ENCODE data around the gene ARHGAP15. TPM values are rescaled to one million over a fixed set of nuclear protein-coding genes. Genes with fewer than 3 reads are reported as not detected.

ARHGAP15 gene
- total RNA-seq, 1 donor from 2014 or later, result not detected

DNA sequence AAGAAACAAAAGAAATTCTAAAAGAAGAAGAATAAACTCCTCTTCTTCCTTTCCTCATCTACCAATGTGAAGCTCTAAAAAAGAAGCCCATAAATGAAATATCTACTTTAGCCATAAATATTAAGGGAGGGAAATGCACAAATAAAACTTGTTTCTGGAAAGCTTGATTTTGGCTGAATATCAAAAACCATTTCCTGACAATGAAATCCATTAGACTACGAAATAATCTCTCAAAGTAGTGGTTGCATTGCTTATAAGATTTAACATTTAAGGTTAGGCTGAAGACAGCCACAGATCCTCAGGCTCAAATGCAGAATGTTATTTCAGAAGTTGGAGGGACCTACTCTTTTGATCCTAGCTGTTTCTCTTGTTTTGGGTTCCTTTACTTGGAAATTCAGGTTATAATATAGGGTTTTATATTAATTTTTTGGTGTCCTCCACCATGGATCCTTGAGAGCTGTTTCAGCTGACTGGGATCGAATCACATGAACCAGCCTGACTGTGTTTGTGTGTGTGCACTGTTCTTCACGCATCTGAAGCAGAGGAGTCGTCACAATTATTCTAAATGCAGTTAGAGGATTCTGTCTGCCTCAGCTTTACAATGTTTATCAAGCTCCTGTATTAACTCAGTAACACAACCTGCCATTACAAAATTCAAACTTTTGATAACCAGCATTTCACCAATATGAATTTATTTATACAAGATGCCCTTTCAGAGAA lies 474.8 kb downstream of the ARHGAP15 start:
- no peak overlapping the region for H3K4me3 ChIP-seq (ENCODE audit: low read depth, low read length)
- DNase-seq (ENCODE audit: low read depth), result no peak
- TF ChIP-seq, protein P1, sequence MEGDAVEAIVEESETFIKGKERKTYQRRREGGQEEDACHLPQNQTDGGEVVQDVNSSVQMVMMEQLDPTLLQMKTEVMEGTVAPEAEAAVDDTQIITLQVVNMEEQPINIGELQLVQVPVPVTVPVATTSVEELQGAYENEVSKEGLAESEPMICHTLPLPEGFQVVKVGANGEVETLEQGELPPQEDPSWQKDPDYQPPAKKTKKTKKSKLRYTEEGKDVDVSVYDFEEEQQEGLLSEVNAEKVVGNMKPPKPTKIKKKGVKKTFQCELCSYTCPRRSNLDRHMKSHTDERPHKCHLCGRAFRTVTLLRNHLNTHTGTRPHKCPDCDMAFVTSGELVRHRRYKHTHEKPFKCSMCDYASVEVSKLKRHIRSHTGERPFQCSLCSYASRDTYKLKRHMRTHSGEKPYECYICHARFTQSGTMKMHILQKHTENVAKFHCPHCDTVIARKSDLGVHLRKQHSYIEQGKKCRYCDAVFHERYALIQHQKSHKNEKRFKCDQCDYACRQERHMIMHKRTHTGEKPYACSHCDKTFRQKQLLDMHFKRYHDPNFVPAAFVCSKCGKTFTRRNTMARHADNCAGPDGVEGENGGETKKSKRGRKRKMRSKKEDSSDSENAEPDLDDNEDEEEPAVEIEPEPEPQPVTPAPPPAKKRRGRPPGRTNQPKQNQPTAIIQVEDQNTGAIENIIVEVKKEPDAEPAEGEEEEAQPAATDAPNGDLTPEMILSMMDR (IDR thresholded peaks at IDR 0.05; ENCODE audit: insufficient read depth, low read length, poor library complexity, severe bottlenecking), result no peak

DNA sequence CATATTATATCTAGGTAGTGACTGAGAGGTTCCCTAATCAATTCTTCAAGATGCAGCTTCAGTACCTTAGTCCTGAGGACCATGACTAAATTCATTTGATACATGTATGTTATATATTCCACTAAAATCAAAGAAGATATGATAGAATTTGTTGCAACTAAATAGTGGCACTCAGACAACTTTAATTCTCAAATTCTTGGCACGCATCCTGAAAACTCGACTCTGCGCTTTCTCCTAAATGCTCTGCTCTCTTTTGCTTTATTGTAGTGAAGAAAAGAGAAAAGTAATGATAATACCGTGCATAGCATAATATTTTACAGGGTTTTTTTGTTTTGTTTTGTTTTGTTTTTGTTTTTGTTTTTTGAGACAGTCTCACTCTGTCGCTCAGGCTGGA lies 475.3 kb downstream of the ARHGAP15 start:
- TF ChIP-seq, protein P1 (IDR thresholded peaks at IDR 0.05; ENCODE audit: insufficient read depth, low read length, poor library complexity, severe bottlenecking), result no peak
- H3K36me3 ChIP-seq (ENCODE audit: control insufficient read depth, insufficient read depth, low read length), result no peaks in the 10 kb centered on the region
- no peak overlapping the region for H3K4me3 ChIP-seq (ENCODE audit: low read depth, low read length)
- H3K27me3 ChIP-seq (ENCODE audit: control insufficient read depth, insufficient read depth, low read length), result no peaks in the 10 kb centered on the region
- DNase-seq (ENCODE audit: low read depth), result no peak

More for the DNA sequence above, 474.8 kb downstream of the ARHGAP15 start:
- no peaks in the 10 kb centered on the region for H3K27me3 ChIP-seq (ENCODE audit: control insufficient read depth, insufficient read depth, low read length)
- no peaks in the 10 kb centered on the region for H3K36me3 ChIP-seq (ENCODE audit: control insufficient read depth, insufficient read depth, low read length)

GRCh38 chr2:143607231-143608062 lies 478.2 kb downstream of the ARHGAP15 start:
- Histone ChIP-seq H3K27me3 (ENCODE audit: control insufficient read depth, insufficient read depth, low read length) (no peaks in the 10 kb centered on the region), H3K36me3 (ENCODE audit: control insufficient read depth, insufficient read depth, low read length) (no peaks in the 10 kb centered on the region), H3K4me3 (ENCODE audit: low read depth, low read length) (no peak overlapping the region)
- TF ChIP-seq, protein P1 (IDR thresholded peaks at IDR 0.05; ENCODE audit: insufficient read depth, low read length, poor library complexity, severe bottlenecking), result no peak
- no peak for DNase-seq (ENCODE audit: low read depth)

DNA sequence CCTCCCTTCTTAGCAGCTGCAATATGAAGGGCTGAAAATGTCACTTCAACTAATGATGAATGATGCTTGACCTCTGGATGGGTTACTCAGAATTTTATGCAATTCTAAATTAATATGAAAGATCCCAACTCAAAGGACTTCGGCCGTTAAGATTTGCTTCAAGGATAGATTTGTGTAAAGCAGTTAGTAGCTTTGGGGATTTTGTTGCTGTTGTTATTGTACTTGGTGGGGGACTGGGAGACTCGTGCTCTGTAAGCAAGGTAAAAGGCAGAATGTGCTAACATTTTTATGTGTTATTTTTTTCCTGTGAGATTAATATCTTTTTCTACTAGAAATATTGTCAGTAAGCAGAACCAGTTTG lies 478.8 kb downstream of the ARHGAP15 start:
- H3K4me3 ChIP-seq (ENCODE audit: low read depth, low read length), result no peak overlapping the region

GRCh38 chr2:143608758-143609157 lies 479.5 kb downstream of the ARHGAP15 start:
- Histone ChIP-seq H3K4me3 (ENCODE audit: low read depth, low read length) (no peak overlapping the region), H3K27me3 (ENCODE audit: control insufficient read depth, insufficient read depth, low read length) (no peaks in the 10 kb centered on the region), H3K36me3 (ENCODE audit: control insufficient read depth, insufficient read depth, low read length) (no peaks in the 10 kb centered on the region)
- DNase-seq (ENCODE audit: low read depth), result no peak
- TF ChIP-seq, protein P1 (IDR thresholded peaks at IDR 0.05; ENCODE audit: insufficient read depth, low read length, poor library complexity, severe bottlenecking), result no peak

More for the DNA sequence above, 478.8 kb downstream of the ARHGAP15 start:
- Histone ChIP-seq H3K36me3 (ENCODE audit: control insufficient read depth, insufficient read depth, low read length) (no peaks in the 10 kb centered on the region), H3K27me3 (ENCODE audit: control insufficient read depth, insufficient read depth, low read length) (no peaks in the 10 kb centered on the region)
- no peak for DNase-seq (ENCODE audit: low read depth)
- TF ChIP-seq, protein P1 (IDR thresholded peaks at IDR 0.05; ENCODE audit: insufficient read depth, low read length, poor library complexity, severe bottlenecking), result no peak

All from kidney epithelial cell (primary cell).